Measurements from ENCODE around the gene ZNF664.

DNA sequence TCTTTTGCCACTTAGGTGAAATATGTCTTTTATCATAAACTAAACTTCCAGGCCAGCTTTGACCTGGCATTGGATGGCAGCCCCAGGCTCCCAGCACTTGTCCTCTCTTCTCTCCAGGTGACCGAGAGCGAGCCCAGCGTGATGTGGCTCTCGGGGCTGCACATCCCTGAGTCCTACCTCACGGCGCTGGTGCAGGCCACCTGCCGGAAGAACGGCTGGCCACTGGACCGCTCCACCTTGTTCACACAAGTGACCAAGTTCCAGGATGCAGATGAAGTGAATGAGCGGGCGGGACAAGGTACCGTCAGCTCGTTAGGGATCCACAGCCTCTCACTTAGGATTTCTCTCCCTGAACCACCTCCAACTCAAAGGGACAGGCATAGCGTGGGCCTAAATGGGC is 39.8 kb upstream of the ZNF664 start:
- TF ChIP-seq EZH2 (IDR thresholded peaks at IDR 0.05; ENCODE audit: insufficient read depth, poor library complexity, severe bottlenecking) (no peak), EZH2phosphoT487 (IDR thresholded peaks at IDR 0.05; ENCODE audit: insufficient read depth, low read depth) (no peak)

Data from GM23248 (cell line).